ENCODE measurements around the gene GXYLT1. TPM values are rescaled to one million over a fixed set of nuclear protein-coding genes. Genes with fewer than 3 reads are reported as not detected.

The GXYLT1 gene
- total RNA-seq, 1 donor from 2014 or later, result 11.6 TPM

- Mint-ChIP-seq H3K4me3 (ENCODE audit: unreplicated experiment) (no peak overlapping the region), H3K4me1 (ENCODE audit: low read depth) (peaks cover 6% of the 10 kb centered on the region), H3K27ac (ENCODE audit: unreplicated experiment) (peak overlapping the region; percentile 65), H3K27me3 (ENCODE audit: low read depth) (no peaks in the 10 kb centered on the region), H3K9me3 (ENCODE audit: low read depth) (no peaks in the 10 kb centered on the region), H3K36me3 (ENCODE audit: low read depth) (peaks cover 7% of the 10 kb centered on the region)
- no peak for TF ChIP-seq CTCF (IDR thresholded peaks at IDR 0.05)
- no peak for DNase-seq (ENCODE audit: low spot score)
These were observed 43.1 kb upstream of the GXYLT1 start for GRCh38 chr12:42187799-42188198.

GRCh38 chr12:42186793-42187192, 42.1 kb upstream of the GXYLT1 start:
- DNase-seq (ENCODE audit: low spot score), result no peak
- no peaks in the 10 kb centered on the region for H3K27me3 Mint-ChIP-seq (ENCODE audit: low read depth)
- peaks cover 5% of the 10 kb centered on the region for H3K36me3 Mint-ChIP-seq (ENCODE audit: low read depth)
- H3K9me3 Mint-ChIP-seq (ENCODE audit: low read depth), result no peaks in the 10 kb centered on the region
- no peak overlapping the region for H3K4me3 Mint-ChIP-seq (ENCODE audit: unreplicated experiment)
- TF ChIP-seq CTCF (IDR thresholded peaks at IDR 0.05), result no peak
- peaks cover 6% of the 10 kb centered on the region for H3K4me1 Mint-ChIP-seq (ENCODE audit: low read depth)
- H3K27ac Mint-ChIP-seq (ENCODE audit: unreplicated experiment), result no peak overlapping the region

- Mint-ChIP-seq H3K27me3 (ENCODE audit: low read depth) (no peaks in the 10 kb centered on the region), H3K4me1 (ENCODE audit: low read depth) (peaks cover 2% of the 10 kb centered on the region), H3K9me3 (ENCODE audit: low read depth) (peaks cover under 1% of the 10 kb centered on the region), H3K4me3 (ENCODE audit: unreplicated experiment) (no peak overlapping the region), H3K36me3 (ENCODE audit: low read depth) (peaks cover 8% of the 10 kb centered on the region), H3K27ac (ENCODE audit: unreplicated experiment) (no peak overlapping the region)
- no peak for DNase-seq (ENCODE audit: low spot score)
- no peak for TF ChIP-seq CTCF (IDR thresholded peaks at IDR 0.05)
These were observed 37.7 kb upstream of the GXYLT1 start for GRCh38 chr12:42182394-42182793.

- H3K9me3 Mint-ChIP-seq (ENCODE audit: low read depth), result peaks cover 8% of the 10 kb centered on the region
- TF ChIP-seq CTCF (IDR thresholded peaks at IDR 0.05), result no peak
- DNase-seq (ENCODE audit: low spot score), result no peak
- H3K4me1 Mint-ChIP-seq (ENCODE audit: low read depth), result peaks cover 2% of the 10 kb centered on the region
- H3K27ac Mint-ChIP-seq (ENCODE audit: unreplicated experiment), result no peak overlapping the region
- peaks cover 16% of the 10 kb centered on the region for H3K36me3 Mint-ChIP-seq (ENCODE audit: low read depth)
- H3K4me3 Mint-ChIP-seq (ENCODE audit: unreplicated experiment), result no peak overlapping the region
- H3K27me3 Mint-ChIP-seq (ENCODE audit: low read depth), result no peaks in the 10 kb centered on the region
These were observed 36.4 kb upstream of the GXYLT1 start for GRCh38 chr12:42180990-42181596.

- peaks cover 16% of the 10 kb centered on the region for H3K4me1 Mint-ChIP-seq (ENCODE audit: low read depth)
- peaks cover 13% of the 10 kb centered on the region for H3K9me3 Mint-ChIP-seq (ENCODE audit: low read depth)
- DNase-seq (ENCODE audit: low spot score), result no peak
- H3K27me3 Mint-ChIP-seq (ENCODE audit: low read depth), result no peaks in the 10 kb centered on the region
- H3K4me3 Mint-ChIP-seq (ENCODE audit: unreplicated experiment), result no peak overlapping the region
- no peak for TF ChIP-seq CTCF (IDR thresholded peaks at IDR 0.05)
- H3K36me3 Mint-ChIP-seq (ENCODE audit: low read depth), result peaks cover 17% of the 10 kb centered on the region
- H3K27ac Mint-ChIP-seq (ENCODE audit: unreplicated experiment), result no peak overlapping the region
These were observed 33.4 kb upstream of the GXYLT1 start for GRCh38 chr12:42178101-42178500.
